DOHH2 (cell line): ENCODE data around the gene ANAPC2.

Experiments used
- EZH2phosphoT487 ChIP-seq: fragments of 200-600 bp; sonication (generic); IDR thresholded peaks from 2 replicates; pipeline ENCODE4 v1.6.1; 2017; ENCODE audit warnings: borderline replicate concordance, mild to moderate bottlenecking, antibody characterized with exemption, low read length, moderate library complexity, mixed read lengths
- TF ChIP-seq, protein P1 (sequence below): fragments of 200-600 bp; sonication (generic); IDR thresholded peaks from one replicate; pipeline ENCODE4 v1.5.1; 2014; ENCODE audit warnings: antibody characterized with exemption, mild to moderate bottlenecking, low read depth, low read length; ENCODE audit not compliant: poor library complexity, severe bottlenecking

GRCh38 chr9:137145731-137146526, 42.4 kb downstream of the ANAPC2 start:
- TF ChIP-seq, protein P1, sequence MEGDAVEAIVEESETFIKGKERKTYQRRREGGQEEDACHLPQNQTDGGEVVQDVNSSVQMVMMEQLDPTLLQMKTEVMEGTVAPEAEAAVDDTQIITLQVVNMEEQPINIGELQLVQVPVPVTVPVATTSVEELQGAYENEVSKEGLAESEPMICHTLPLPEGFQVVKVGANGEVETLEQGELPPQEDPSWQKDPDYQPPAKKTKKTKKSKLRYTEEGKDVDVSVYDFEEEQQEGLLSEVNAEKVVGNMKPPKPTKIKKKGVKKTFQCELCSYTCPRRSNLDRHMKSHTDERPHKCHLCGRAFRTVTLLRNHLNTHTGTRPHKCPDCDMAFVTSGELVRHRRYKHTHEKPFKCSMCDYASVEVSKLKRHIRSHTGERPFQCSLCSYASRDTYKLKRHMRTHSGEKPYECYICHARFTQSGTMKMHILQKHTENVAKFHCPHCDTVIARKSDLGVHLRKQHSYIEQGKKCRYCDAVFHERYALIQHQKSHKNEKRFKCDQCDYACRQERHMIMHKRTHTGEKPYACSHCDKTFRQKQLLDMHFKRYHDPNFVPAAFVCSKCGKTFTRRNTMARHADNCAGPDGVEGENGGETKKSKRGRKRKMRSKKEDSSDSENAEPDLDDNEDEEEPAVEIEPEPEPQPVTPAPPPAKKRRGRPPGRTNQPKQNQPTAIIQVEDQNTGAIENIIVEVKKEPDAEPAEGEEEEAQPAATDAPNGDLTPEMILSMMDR = no peak
- TF ChIP-seq EZH2phosphoT487 = no peak
